Prostate gland (tissue), 2 donors: ENCODE data around the gene NR2C2.

Source experiments
- POLR2A ChIP-seq: fragments of 450-650 bp; IDR thresholded peaks from one replicate; pipeline ENCODE4 v1.6.1; 2016; ENCODE audit warnings: antibody characterized with exemption, mild to moderate bottlenecking
- TF ChIP-seq, protein P1 (sequence below), 4 experiments: fragments of 200-600 bp in 2 of 4; fragments of 450-650 bp in 2 of 4; sonication (generic) in 2 of 4; IDR thresholded peaks; 1 replicate in 3 of 4; 2 replicates in 1 of 4; pipeline ENCODE4 v1.5.1; 2016 to 2019; ENCODE audit warnings: antibody characterized with exemption in 4 of 4, mild to moderate bottlenecking in 2 of 4, moderate library complexity in 2 of 4

DNA sequence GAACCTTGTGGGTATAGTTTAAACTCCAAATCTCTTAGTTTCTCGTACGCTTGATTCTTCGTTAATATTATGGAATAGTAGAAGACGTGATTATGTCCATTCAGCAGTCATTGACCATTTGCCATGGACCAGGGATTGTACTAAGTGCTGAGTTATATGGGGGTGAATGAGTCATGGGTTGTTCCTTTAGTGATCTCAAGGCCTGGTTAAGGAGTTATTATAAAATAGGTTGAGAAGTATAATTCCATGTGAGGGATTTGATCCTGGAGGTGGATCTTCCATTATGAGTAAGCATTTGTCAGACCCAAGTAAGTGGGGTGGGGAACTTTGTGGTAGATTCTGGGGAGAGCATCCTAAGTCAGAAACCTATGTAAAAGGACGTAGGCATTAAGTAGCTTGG is 15.4 kb downstream of the NR2C2 start:
- TF ChIP-seq, protein P1, sequence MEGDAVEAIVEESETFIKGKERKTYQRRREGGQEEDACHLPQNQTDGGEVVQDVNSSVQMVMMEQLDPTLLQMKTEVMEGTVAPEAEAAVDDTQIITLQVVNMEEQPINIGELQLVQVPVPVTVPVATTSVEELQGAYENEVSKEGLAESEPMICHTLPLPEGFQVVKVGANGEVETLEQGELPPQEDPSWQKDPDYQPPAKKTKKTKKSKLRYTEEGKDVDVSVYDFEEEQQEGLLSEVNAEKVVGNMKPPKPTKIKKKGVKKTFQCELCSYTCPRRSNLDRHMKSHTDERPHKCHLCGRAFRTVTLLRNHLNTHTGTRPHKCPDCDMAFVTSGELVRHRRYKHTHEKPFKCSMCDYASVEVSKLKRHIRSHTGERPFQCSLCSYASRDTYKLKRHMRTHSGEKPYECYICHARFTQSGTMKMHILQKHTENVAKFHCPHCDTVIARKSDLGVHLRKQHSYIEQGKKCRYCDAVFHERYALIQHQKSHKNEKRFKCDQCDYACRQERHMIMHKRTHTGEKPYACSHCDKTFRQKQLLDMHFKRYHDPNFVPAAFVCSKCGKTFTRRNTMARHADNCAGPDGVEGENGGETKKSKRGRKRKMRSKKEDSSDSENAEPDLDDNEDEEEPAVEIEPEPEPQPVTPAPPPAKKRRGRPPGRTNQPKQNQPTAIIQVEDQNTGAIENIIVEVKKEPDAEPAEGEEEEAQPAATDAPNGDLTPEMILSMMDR (IDR thresholded peaks at IDR 0.05) = no peak
- TF ChIP-seq POLR2A = no peak
